K562 (cell line): ENCODE data around the gene TNFAIP3. TPM values are rescaled to one million over a fixed set of nuclear protein-coding genes. Genes with fewer than 3 reads are reported as not detected.

ENCODE experiments used
- CHD7 ChIP-seq: fragments of 200-600 bp; sonication (generic); IDR thresholded peaks from one replicate; pipeline ENCODE4 v1.6.1; 2012; ENCODE audit warnings: mild to moderate bottlenecking, low read depth, low read length, inconsistent platforms
- ETS2 ChIP-seq: IDR thresholded peaks from 2 replicates; pipeline ENCODE4 v1.6.1; 2016; ENCODE audit warnings: borderline replicate concordance, missing genetic modification characterization, mild to moderate bottlenecking, moderate library complexity, missing compliant biosample characterization; ENCODE audit not compliant: poor library complexity, severe bottlenecking
- FOXO4 ChIP-seq: fragments of 450-650 bp; formaldehyde crosslinking; IDR thresholded peaks from 2 replicates; pipeline ENCODE4 v1.4.0; 2020; ENCODE audit warnings: mild to moderate bottlenecking, moderate library complexity
- MEIS2 ChIP-seq: fragments of 450-650 bp; IDR thresholded peaks from 2 replicates; pipeline ENCODE4 v1.6.1; 2014; ENCODE audit warnings: mild to moderate bottlenecking; ENCODE audit not compliant: partially characterized antibody
- MITF ChIP-seq: IDR thresholded peaks from 2 replicates; pipeline ENCODE4 v1.6.1; 2014; ENCODE audit warnings: antibody characterized with exemption
- RNF219 ChIP-seq: fragments of 250-450 bp; sonication (Bioruptor Pico); IDR thresholded peaks from 2 replicates; pipeline ENCODE4 v1.5.0; 2022; ENCODE audit warnings: mild to moderate bottlenecking
- SIN3A ChIP-seq, 2 experiments: fragments of 150-350 bp in 1 of 2; IDR thresholded peaks; 2 replicates each; pipeline ENCODE4 v1.6.1; 2011 to 2016; ENCODE audit warnings: borderline replicate concordance in 2 of 2, low read depth in 2 of 2, low read length in 2 of 2, mild to moderate bottlenecking in 2 of 2, moderate library complexity in 2 of 2; ENCODE audit not compliant: control insufficient read depth in 1 of 2
- XRCC3 ChIP-seq: fragments of 450-650 bp; IDR thresholded peaks from 2 replicates; pipeline ENCODE4 v1.6.1; 2017; ENCODE audit warnings: mild to moderate bottlenecking, moderate library complexity
- ZKSCAN1 ChIP-seq: fragments of 150-350 bp; IDR thresholded peaks from 2 replicates; pipeline ENCODE4 v1.6.1; 2016; ENCODE audit warnings: low read depth, low read length
- ZNF79 ChIP-seq: fragments of 250-450 bp; sonication (Bioruptor Pico); IDR thresholded peaks from 2 replicates; pipeline ENCODE4 v1.4.0; 2020; ENCODE audit warnings: low read depth, mild to moderate bottlenecking, moderate library complexity
- polyA plus RNA-seq, 8 experiments: library from polyadenylated mRNA; depleted of rRNA in 4 of 8; stranded (reverse) in 5 of 8; unstranded in 3 of 8; fragments of >200 nt; fragmentation: Nextera tagmentation in 2 of 8; fragmentation: Illumina TruSeq in 1 of 8; extraction: Ambion mirVana in 2 of 8; extraction: Trizol in 1 of 8; gene quantifications; 2 replicates each; pipeline versions ENCODE4 v1.2.1 to v1.2.3, GENCODE V29; 2011 to 2014; ENCODE audit warnings: inconsistent platforms in 1 of 8, missing spikeins in 1 of 8
- total RNA-seq, 7 experiments: library from RNA; depleted of rRNA in 6 of 7; stranded (reverse); fragments of >200 nt in 6 of 7; fragmentation: Illumina TruSeq in 2 of 7; extraction: Trizol in 2 of 7; gene quantifications; 2 replicates each; pipeline versions ENCODE4 v1.2.1 to v1.2.3, GENCODE V29; 2011 to 2021; ENCODE audit warnings: low replicate concordance in 1 of 7

TNFAIP3 gene
- total and polyA plus RNA-seq, 9 of the 15 experiments (the other 6 are each of a cell fraction or from before 2014, with no cell fraction given), result 0.79 to 17.0 (median 6.4) TPM

- TF ChIP-seq ETS2 (tag) (no peak), CHD7 (no peak), RNF219 (no peak), ZNF79 (CRISPR knock-in tag) (no peak), FOXO4 (CRISPR knock-in tag) (no peak), ZKSCAN1 (no peak), MEIS2 (no peak), MITF (no peak), XRCC3 (no peak), SIN3A (IDR thresholded peaks at IDR 0.05; ENCODE audit: borderline replicate concordance in 2 of 2, control insufficient read depth in 1 of 2, low read depth in 2 of 2, low read length in 2 of 2) (no peak)
Observed at GRCh38 chr6:137926207-137926731, 59.2 kb downstream of the TNFAIP3 start (continued).
